Measurements from ENCODE around the gene CCDC3.

The CCDC3 gene

GRCh38 chr10:12969951-12970350 lies 31.6 kb downstream of the CCDC3 start:
- Histone ChIP-seq H3K27me3 (replicated peaks; ENCODE audit: control insufficient read depth, insufficient read depth, low read length) (no peaks in the 10 kb centered on the region; the same call in 1 of the 2 replicates), H3K4me3 (replicated peaks; ENCODE audit: low read depth, low read length) (no peak overlapping the region), H3K36me3 (ENCODE audit: control insufficient read depth, insufficient read depth, low read length) (no peaks in the 10 kb centered on the region)
- DNase-seq (ENCODE audit: extremely low read depth, insufficient read length) = no peak
- TF ChIP-seq, protein P1, sequence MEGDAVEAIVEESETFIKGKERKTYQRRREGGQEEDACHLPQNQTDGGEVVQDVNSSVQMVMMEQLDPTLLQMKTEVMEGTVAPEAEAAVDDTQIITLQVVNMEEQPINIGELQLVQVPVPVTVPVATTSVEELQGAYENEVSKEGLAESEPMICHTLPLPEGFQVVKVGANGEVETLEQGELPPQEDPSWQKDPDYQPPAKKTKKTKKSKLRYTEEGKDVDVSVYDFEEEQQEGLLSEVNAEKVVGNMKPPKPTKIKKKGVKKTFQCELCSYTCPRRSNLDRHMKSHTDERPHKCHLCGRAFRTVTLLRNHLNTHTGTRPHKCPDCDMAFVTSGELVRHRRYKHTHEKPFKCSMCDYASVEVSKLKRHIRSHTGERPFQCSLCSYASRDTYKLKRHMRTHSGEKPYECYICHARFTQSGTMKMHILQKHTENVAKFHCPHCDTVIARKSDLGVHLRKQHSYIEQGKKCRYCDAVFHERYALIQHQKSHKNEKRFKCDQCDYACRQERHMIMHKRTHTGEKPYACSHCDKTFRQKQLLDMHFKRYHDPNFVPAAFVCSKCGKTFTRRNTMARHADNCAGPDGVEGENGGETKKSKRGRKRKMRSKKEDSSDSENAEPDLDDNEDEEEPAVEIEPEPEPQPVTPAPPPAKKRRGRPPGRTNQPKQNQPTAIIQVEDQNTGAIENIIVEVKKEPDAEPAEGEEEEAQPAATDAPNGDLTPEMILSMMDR (IDR thresholded peaks at IDR 0.05; ENCODE audit: insufficient read depth, low read length, poor library complexity, severe bottlenecking) = no peak

- Histone ChIP-seq H3K36me3 (ENCODE audit: control insufficient read depth, insufficient read depth, low read length) (no peaks in the 10 kb centered on the region), H3K4me3 (replicated peaks; ENCODE audit: low read depth, low read length) (no peak overlapping the region), H3K27me3 (replicated peaks; ENCODE audit: control insufficient read depth, insufficient read depth, low read length) (no peaks in the 10 kb centered on the region)
- no peak for DNase-seq (ENCODE audit: extremely low read depth, insufficient read length)
- TF ChIP-seq, protein P1 (IDR thresholded peaks at IDR 0.05; ENCODE audit: insufficient read depth, low read length, poor library complexity, severe bottlenecking) = no peak
Observed at GRCh38 chr10:12966067-12966466, 35.4 kb downstream of the CCDC3 start.

- no peak for DNase-seq (ENCODE audit: extremely low read depth, insufficient read length)
- Histone ChIP-seq H3K4me3 (replicated peaks; ENCODE audit: low read depth, low read length) (no peak overlapping the region), H3K27me3 (replicated peaks; ENCODE audit: control insufficient read depth, insufficient read depth, low read length) (no peaks in the 10 kb centered on the region), H3K36me3 (ENCODE audit: control insufficient read depth, insufficient read depth, low read length) (no peaks in the 10 kb centered on the region)
- TF ChIP-seq, protein P1 (IDR thresholded peaks at IDR 0.05; ENCODE audit: insufficient read depth, low read length, poor library complexity, severe bottlenecking) = no peak
Observed at GRCh38 chr10:12965571-12965970, 35.9 kb downstream of the CCDC3 start.

DNA sequence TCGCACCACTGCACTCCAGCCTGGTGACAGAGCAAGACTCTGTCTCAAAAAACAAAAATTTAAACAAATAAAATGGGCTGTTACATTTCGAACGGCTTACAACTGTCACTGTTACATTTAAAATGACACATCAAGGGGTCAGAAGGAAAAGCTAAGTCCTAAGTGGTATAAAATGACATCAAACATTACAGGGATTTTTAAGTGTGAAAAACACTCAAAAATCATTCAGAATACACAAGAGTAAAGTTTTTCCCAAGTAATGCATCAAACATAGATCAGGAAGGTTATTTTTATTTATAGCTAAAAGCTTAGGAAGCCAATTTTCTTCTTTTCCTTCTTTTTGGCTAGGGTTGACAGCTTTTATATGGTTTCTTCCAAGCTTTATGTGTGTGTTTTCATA lies 39.0 kb downstream of the CCDC3 start:
- H3K36me3 ChIP-seq (ENCODE audit: control insufficient read depth, insufficient read depth, low read length) = no peaks in the 10 kb centered on the region
- TF ChIP-seq, protein P1 (IDR thresholded peaks at IDR 0.05; ENCODE audit: insufficient read depth, low read length, poor library complexity, severe bottlenecking) = no peak
- H3K27me3 ChIP-seq (replicated peaks; ENCODE audit: control insufficient read depth, insufficient read depth, low read length) = no peaks in the 10 kb centered on the region
- DNase-seq (ENCODE audit: extremely low read depth, insufficient read length) = no peak
- H3K4me3 ChIP-seq (replicated peaks; ENCODE audit: low read depth, low read length) = no peak overlapping the region

DNA sequence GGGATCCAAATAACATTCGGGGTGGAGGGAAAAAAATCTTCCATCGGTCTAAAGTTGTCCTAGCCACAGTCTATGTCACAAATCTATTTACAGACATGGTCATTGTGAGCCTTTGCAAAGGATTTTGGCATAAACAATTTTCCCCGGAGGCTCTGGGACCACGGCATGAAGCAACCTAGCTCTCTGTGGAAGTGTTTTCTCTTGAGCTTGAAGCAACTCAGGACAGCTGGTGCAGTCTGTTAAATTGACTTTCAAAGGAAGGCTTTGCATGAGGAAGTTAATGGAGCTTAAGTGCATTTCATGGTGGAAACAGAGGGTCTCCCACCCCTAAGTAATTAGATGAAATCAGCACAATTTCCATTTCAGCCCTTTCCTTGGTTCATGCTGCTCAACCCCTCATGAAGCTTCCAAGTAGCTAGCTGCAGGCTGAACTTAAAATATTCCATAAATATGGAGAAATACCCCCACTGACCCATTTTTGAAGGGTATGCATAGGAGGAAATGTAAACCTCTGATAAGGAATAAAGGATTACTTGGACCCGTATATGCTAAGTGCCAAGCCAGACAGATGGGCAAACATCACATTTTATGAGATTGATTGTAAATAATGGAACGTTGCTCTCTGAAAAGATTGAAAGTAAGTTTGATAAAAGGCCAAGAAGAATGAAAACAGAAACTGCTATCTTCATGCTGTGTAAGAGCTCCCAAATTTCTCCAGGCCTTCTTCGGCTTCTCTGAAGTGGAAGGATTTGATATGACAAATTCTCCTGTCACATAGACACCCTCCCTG lies 39.9 kb downstream of the CCDC3 start:
- TF ChIP-seq, protein P1 (IDR thresholded peaks at IDR 0.05; ENCODE audit: insufficient read depth, low read length, poor library complexity, severe bottlenecking) = no peak
- Histone ChIP-seq H3K36me3 (ENCODE audit: control insufficient read depth, insufficient read depth, low read length) (no peaks in the 10 kb centered on the region), H3K27me3 (replicated peaks; ENCODE audit: control insufficient read depth, insufficient read depth, low read length) (no peaks in the 10 kb centered on the region), H3K4me3 (replicated peaks; ENCODE audit: low read depth, low read length) (no peak overlapping the region)
- DNase-seq (ENCODE audit: extremely low read depth, insufficient read length) = no peak
